IPS-NIHi11 (cell line): ENCODE data around the gene BLNK.

Experiments used
- DNase-seq: peaks from one replicate; pipeline ENCODE4 v3.0.0; 2012; ENCODE audit warnings: mixed read lengths, low spot score

The BLNK gene

DNA sequence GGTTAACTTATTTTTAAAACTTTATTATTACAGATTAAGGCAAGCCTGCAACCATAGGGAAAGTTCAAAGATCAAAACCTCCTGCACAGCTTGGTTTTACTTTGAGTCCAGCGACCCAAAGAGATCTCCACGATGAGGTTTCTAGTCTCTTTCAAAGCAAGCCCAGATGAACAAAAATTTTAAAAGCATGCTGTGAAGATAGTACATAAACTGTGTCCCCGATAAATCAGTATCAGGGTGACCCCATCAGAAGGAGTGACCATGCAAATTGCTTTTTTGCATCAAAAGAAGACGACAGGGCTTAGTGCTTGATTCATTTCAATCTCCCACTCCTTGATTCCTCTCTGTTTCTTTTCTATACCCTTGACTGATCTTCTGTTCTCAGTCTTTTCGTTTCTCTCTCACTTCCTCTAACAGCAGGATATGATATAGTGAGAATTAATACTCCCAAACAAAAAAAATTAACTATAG is 16.8 kb upstream of the BLNK start:
- no peak for DNase-seq

DNA sequence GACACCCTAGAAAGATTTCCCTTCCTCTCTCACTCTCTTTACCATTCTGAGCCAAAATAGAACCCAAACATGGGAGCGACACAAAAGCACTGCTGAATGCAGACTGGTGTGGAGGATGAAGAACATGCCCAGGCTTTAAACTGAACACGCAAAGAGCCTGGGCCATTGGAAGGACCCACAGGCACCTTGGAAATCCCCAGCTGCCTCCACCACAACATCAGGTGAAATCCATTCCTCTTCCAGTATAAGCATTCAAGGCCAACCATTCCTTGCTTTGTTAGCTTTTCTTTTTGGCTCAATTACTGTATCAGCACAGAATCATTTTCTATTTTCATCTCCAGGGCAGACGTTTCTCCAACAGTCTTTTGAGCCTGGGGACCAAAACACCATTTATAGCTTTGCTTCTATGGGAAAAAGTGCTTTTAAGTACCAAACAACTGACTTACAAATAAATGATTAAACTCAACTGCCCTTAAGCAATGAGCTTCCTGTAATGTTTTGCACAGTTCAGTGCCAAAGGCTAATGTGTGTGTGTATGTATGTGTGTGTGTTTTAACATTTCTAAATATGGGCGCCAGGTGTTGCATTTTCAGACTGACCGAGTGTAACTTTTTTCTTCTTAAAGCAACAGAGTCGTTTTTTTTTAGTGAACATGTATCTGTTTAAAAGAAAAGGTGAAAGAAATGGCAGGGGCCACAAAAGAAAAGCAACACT is 16.2 kb upstream of the BLNK start:
- no peak for DNase-seq

DNA sequence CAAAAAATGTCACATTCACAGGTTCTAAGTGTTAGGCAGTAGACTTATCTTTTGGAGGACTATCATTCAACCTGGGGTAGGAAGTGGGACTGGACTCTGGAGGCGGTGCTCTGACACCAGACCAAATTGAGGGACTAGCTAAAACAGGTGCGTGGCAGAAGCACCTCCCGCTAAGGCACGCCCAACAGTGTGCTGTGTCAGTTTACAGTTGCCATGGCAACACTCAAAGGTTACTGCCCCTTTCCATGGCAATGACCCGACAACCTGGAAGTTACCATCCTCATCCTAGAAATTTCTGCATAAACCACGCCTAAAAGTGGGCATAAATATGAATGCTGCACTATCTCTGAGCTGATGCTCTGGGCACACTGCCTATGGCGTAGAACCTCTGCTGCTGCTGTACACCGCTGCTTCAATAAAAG is 14.0 kb upstream of the BLNK start:
- peak; percentile 67 for DNase-seq

DNA sequence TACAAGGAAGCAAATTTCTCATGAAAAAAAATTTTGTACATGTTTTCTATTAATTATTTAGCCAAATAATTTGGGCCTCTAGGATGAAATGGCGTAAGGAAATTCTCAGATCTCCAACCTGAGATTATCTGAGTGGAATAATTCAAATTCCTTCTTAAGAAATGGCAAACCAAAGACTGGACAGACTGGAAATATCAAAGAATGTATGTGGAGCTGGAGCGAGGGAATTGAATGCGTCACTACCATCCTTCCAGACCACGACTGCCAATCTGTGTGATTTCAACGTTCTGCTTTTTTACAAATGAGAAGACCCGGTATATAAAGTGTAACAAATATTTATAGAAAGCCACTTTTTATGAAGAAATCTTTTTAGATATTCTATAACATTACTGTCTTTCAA is 12.4 kb upstream of the BLNK start:
- no peak for DNase-seq

DNA sequence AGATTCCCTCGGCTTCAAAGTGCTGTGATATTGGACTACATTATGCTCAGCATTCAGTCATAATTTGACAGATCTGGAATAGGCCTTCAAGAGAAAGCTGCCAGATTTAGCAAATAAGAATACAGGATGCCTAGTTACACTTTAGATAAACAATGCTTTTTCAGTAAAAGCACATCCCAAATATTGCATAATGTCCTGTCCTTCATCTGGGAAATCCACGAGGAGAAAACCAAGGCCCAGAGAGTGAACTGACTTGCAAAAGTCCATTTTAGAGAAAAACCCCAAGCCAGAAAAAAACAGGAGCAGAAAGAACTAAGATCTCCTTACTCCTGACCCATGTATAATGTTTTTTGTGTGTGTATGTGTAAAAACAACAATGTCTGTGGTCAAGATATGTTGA is 12.0 kb upstream of the BLNK start:
- DNase-seq = no peak

DNA sequence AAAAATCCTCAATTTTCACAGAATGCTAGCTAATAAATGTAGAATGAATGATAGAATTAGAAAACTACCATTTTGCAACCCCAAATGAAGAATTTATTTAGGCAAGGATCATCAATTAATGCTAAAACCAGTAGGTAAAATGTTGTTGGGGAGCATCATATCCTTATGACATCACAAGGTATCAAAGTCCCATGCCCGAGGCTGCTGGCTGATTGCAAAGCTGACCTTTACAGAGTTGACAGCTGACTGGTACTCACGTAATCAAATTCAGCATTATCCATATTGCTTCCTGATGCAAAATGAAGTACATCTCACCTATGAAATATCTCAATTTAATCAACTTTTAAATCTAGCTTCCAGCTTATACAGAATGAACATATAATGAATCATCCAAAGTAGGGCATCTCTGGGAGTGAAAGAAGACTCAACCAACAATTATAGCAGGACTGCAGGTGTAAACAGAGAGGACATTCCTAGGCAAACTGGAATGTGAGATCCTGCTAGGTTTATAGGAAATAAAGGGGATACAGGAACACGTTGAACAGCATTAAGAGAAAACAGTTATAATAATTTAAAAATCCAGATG is 10.2 kb upstream of the BLNK start:
- no peak for DNase-seq

DNA sequence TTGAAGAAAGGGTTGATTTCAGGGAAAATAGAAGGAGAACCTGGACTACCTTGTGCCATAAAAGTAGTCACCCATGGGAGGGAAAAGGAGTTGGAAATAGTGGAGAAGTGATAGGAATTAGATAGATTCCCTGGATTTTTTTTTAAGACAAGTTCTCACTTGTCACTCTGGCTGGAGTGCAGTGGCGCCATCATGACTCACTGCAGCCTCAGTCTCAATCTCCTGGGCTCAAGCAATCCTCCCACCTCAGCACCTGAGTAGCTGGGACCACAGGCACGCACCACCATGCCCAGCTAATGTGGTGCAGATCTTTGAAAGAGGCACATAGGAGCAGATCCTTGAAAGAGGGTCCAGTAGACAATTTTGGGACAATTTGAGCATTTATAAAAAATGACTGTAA is 9.5 kb upstream of the BLNK start:
- DNase-seq = no peak

DNA sequence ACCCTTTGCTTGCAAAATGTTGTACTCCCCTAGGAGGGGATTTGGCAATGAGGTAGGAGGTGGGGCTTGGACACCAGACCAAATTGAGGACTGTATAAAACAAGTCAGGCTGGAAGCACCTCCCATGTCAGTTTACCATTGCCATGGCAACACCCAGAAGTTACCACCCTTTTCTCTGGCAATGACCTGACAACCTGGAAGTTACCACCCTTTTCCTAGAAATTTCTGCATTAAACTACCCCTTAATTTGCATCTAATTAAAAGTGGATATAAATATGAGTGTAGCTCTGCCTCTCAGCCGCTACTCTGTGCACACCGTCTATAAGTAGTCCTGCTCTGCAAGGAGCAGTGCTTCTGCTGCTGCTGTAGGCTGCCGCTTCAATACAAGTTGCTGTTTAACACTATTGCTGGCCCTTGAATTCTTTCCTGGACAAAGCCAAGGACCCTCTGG is 7.8 kb upstream of the BLNK start:
- DNase-seq = no peak

DNA sequence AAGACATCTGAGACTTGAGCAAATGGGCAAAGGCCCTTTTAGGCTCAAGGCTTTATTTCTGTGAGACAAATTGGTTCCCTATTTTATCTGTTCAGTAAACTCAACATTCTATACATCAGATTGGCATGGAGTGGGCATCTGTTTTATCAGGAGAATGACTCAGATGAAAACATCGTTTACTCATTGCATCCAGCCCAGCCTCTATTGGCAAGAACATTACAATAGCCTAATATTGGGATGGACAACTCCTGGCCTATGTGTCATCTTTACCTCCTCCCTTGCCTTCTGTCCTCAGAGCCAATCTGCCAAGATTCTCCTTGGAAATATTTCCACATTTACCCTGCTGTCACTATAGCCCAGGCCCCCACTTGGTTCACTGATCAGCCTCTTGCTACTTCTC is 5.5 kb upstream of the BLNK start:
- DNase-seq = no peak

DNA sequence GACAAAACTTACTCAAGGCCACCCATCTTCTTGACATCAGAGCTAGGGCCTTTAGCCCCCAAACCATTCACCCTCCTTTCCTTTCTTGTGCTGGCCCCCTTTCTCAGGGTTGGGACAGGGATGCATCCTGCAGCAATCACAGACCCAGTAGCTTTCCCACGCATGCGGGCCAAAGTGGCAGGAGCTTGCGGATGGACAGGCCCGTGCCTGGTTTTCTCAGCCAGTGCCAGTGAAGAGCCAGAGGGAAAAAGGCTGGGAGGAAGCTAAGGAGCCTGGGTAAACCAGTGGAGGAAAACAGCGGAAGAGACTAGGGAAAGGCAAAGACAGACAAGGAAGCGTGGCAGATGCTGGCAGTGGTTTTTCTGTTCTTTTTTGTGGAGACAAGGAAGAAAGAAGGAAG is 5.1 kb upstream of the BLNK start:
- DNase-seq = no peak

DNA sequence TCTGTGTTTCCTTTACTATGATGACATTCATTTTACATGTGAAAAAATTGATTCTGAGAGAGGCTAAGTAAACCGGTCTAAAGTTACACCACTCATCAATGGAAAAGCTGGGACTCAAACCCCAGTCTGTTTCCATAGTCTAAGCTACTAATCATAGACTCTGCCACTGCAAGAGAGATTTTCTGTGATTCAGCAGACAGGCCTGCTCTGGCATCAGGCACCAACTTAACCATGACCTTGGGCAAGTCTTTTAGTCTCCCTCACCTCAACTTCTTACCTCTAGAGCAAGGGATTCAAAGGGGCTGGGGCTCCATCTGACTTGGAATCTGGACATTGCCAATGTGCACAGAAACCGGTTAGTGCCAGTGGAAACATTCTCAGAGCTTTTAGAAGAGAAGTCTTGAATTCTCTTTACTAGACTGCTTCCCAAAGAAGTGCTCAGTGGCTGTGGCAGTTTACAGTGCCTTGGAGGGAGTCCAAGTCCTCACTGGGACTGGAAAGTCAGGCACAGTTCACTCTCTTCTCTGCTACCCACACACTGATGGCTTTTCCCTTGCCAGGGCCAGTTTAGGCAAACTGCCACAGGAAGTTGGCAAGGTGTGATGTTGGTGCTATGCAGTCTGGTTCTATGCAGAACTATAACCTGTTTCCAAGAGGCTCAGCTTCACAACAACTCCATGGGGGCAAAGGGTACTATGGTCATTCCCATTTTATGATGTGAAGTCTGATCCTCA is 4.5 kb upstream of the BLNK start:
- DNase-seq = no peak

DNA sequence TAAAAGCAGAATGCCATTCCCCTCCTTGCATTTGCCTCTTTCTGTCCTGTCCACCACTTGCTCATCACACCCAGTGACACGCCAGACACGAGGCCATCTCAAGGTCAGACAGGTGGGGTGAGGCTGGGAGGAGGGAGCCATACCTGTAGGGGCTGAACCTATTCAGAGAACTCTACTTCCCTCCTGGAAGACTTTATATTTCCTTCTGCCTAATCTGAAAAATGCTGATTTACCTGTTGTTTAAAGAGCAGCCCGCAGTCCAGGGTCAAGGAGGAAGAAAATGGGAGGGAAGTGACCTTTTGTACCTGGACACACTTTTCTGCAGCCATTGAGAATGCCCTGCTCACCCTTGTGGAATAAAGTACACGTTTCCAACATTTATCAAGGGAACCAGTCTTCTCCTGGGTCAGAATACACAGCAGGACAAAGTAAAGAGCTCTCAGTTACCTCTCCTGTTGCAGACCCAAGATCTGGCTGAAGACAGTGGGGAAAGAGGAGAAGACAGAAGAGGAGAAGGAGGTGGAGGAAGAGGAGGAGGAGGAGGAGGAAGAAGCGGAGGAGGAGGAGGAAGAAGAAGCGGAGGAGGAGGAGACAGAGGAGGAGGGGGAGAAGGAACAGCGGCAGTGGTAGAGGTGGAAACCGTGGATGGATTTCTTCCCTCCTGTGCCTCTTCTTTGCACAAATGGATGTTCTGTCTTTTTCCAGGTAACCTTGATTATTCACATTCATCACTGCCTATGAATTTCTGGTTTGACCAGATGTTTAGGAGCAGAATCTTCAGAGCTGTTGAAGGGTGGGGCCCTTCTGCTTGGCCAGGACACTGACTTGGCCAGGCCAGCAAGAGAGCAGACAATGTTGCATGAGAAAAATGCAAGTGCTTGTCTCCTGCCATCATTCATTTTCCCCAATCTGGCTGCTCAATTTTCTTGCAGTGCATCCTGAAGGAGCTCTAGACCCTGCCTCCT is 1.2 kb upstream of the BLNK start:
- no peak for DNase-seq

DNA sequence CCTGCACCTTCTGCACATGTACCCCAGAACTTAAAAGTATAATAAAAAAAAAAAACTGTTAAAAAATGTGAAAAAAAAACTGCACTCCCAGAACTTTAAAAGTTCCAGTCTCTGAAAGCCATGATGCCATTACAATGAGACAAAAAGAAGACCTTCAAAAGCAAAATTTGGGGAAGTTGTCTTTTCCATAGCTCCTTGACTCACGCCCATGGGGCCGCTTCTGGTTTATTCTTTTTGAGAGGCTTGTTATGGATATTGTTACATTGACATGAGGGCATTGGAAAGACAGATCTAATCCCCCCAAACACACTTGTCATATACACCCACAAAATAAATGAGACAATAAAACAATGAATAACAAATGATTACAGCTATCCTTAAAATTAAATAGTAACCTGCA is 798 bp downstream of the BLNK start:
- no peak for DNase-seq

DNA sequence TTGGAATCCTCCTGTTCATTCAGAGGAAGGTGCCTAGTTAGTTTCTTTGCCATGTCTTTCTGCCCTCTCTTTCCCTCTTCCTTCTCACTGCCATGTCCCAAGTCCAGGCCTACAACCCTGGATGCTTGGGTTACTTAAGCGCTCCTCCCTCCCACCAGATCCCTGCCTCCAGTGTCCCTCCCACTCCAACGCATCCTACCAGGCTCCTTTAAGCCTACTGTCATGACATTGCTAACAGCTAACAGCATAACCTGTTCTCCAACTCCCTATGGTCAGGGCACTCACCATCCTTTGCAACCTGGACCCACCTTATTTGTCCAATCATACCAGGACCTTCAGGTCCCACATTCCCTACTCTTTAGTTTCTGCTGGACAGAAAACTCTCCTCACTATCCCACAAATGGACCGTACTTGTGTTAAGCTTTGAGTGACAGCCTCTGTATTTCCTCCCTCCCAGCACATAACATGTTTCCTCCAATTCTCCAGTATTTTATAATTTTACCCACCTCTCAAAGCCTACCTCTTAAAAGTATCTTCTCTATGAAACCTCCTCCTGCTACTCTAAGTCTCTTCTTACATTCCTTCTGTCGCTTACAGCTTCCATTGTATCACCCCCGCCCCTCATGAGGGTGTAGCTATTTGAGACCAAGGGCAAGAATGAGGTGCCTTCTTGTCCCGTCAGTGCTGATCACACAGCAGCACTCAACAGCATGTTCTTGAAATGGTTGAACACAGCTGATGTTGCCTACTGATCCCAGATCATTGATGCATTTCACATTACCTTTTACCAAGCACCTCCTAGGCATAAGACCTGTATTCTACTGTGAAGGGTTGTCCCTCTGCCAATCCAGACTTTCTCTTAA is 1.7 kb downstream of the BLNK start:
- no peak for DNase-seq

DNA sequence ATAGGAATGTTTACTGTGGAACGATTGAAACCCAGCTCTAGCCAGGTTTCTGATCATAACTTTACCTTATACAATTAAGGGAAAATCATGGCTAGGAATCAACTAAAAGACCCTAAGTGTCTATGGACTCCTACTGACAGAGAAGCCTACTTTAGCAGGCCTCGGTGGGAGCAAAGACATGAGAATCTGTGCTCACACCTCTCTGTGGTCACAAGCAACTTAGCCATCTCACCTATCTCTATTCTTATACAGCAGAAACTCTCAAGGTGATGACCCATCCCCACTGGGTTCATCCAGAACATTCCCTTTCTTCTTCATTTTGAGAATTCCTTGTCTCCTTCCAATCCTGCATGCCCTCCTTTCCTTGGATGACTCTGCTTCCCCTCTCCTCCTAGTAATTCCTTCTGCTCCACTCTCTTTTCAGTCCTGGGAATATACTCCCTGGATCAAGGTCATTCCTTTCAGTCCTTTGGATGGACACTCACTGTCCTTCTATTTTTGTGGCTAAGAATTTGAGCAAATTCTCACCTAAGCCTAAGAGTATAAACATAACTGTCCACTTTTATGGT is 2.9 kb downstream of the BLNK start:
- no peak for DNase-seq

DNA sequence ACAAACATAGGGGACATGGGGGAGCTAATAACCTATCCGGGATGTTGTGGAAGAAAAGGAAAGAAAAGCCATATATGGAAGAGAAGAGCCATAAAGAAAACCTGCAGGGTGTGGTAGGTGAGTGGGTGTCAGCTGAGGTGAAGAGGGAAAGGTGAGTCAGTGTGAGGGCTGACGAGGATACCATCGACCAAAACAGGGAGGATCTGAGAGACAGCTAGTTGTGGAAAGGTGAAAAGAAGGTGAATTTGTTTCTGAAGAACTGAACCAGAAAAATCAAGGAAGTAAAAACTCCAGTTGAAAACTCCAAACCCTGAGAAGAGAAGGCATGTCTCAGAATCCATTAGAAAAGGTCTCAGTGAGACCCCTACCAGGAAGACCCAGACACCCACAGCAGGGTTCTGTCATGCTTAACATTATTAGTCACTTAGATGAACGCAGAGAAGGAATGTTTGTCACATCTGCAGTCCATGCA is 4.1 kb downstream of the BLNK start:
- DNase-seq = no peak

DNA sequence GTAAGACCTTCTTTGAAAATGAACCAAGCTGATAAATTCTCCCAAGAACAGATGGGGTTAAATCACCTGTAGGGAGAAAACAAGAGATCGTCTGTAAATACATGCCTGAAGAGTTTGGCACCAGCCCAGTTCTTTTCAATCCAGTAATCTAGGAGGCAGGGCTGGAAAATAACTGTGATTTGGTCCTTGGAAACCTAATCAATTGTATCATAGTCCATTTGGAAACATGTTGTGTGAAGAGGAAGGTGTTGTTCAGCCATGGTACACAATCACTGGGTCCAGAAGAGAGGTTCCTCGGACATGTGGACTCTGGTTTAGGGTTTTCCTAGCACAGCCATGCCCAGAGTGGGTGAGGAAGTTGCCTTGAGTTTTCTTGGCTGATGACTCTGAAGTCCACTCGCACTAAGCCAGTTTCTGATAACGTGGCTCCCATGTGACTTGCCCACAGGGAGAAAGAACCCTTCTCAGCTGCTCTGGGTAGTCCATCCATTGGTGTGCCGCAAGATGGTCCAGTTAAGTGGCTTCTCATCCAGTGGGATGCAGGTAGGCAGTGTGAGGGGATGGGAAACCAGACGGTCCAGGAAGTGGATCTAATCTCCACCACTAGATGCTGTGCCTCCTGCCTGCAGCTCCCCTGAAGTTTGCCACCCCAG is 5.1 kb downstream of the BLNK start:
- no peak for DNase-seq

DNA sequence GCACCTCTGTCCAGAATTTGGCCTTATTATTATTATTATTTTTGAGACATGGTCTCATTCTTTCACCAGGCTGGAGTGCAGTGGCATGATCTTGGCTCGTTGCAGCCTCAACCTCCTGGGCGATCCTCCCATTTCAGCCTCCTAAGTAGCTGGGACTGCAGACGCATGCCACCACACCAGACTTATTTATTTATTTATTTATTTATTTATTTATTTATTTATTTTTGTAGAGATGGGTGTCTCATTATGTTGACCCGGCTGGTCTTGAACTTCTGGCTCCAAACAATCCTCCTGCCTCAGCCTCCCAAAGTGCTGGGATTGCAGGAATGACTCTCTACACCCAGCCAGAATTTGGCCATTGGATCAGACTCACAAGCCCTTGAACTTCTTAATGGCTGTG is 6.4 kb downstream of the BLNK start:
- DNase-seq = no peak

DNA sequence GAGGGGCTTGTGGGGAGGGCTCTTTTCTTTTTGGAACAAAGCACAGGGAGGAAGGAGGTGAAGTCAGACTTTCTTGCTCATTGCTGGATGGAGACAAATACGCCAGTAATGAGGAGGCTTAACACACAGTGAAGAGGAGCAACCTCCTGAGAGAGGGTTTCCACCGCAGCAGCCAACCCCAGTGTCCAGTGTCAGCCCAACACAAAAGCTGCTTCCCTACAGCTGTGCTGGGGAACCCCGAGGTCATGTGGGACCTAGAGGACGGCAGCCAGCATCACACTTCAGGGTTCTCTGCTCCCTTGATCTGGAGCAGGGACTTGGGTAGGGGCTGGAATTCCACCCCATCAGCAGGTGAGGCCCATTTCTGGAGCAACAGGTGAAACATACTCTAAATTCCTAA is 7.7 kb downstream of the BLNK start:
- DNase-seq = no peak

DNA sequence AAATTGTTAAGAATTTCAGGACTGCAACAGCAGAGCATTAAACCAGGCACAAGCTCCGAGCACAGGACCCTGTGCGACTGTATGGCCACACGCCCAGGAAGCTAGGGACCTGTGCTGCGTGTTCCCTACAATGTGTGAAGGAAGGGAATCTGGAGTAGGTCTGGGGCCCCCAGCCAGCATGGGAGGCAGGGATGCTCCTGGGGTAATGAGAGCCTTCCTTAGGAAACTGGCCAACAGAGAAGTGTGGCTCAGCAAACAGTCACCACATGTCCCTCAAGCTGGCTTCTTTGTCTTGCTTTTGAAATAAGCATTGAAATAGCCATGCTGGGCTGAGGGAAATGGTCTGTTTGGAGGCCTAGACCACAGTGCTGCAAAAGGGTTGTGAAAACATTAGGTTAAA is 8.2 kb downstream of the BLNK start:
- DNase-seq = no peak
